T-cell (primary cell): Measurements from ENCODE around the gene RTN1. TPM values are rescaled to one million over a fixed set of nuclear protein-coding genes. Genes with fewer than 3 reads are reported as not detected.

ENCODE experiments used
- ATAC-seq, 4 experiments: fragments of 200-7000 bp in 3 of 4; fragments of 150-1000 bp in 1 of 4; cut with Tn5 transposase; replicated peaks in 1 of 4; 1 replicate in 3 of 4; 2 replicates in 1 of 4; pipeline ENCODE4 v1.10.0; 2021; ENCODE audit warnings: moderate library complexity in 3 of 4, mild to moderate bottlenecking in 2 of 4, moderate number of reproducible peaks in 1 of 4
- CTCF ChIA-PET, 2 donors: fragments of 300-600 bp; sonication (Branson Sonifier 250); formaldehyde crosslinking; loops; one replicate each; lab custom pipeline; 2022; ENCODE audit warnings: antibody characterized with exemption in 2 of 2; lab: Charles Lee
- POLR2A ChIA-PET, 2 donors: fragments of 300-600 bp; sonication (Branson Sonifier 250); formaldehyde crosslinking; loops; one replicate each; lab custom pipeline; 2022; ENCODE audit warnings: antibody characterized with exemption in 2 of 2; lab: Charles Lee
- DNase-seq, 35 experiments: peaks; one replicate each; pipeline versions ENCODE4 v3.0.0 to v3.0.0-alpha.2; 2013 to 2023
- H3K27ac ChIP-seq: one replicate; pipeline ENCODE4 v1.5.1; 2013; ENCODE audit warnings: low read length
- H3K27me3 ChIP-seq, 2 experiments: replicated peaks in 1 of 2; 1 replicate in 1 of 2; 2 replicates in 1 of 2; pipeline versions ENCODE4 v1.6.1 to v1.7.0; 2013; ENCODE audit warnings: low read length in 1 of 2, mixed read lengths in 1 of 2; ENCODE audit not compliant: control insufficient read depth in 2 of 2, insufficient read depth in 2 of 2; ENCODE audit errors: extremely low read depth in 1 of 2
- H3K36me3 ChIP-seq, 2 donors: 1 replicate in 1 of 2; 2 replicates in 1 of 2; pipeline versions ENCODE4 v1.6.1 to v1.7.0; 2013; ENCODE audit warnings: low read length in 1 of 2; ENCODE audit not compliant: control insufficient read depth in 2 of 2, insufficient read depth in 1 of 2; ENCODE audit errors: extremely low read depth in 1 of 2
- H3K4me1 ChIP-seq, 2 experiments: 1 replicate in 1 of 2; 2 replicates in 1 of 2; pipeline versions ENCODE4 v1.6.1 to v1.7.0; 2013; ENCODE audit warnings: low read length in 2 of 2, mixed read lengths in 1 of 2; ENCODE audit not compliant: insufficient read depth in 2 of 2, control insufficient read depth in 1 of 2; ENCODE audit errors: extremely low read depth in 1 of 2
- H3K4me3 ChIP-seq, 2 donors: 1 replicate in 1 of 2; 2 replicates in 1 of 2; pipeline versions ENCODE4 v1.5.1 to v1.7.0; 2013; ENCODE audit warnings: mild to moderate bottlenecking in 2 of 2, low read length in 1 of 2, moderate library complexity in 1 of 2; ENCODE audit not compliant: control insufficient read depth in 1 of 2; ENCODE audit errors: extremely low read depth in 1 of 2
- H3K9me3 ChIP-seq: 2 replicates; pipeline ENCODE4 v1.7.0; 2013
- H3K27ac Mint-ChIP-seq, 2 donors: one replicate each; pipeline ENCODE4 v1.8.0; 2020 to 2021; ENCODE audit warnings: mild to moderate bottlenecking in 2 of 2, mixed read lengths in 2 of 2
- H3K27me3 Mint-ChIP-seq, 2 donors: one replicate each; pipeline ENCODE4 v1.8.0; 2021 to 2022; ENCODE audit warnings: mixed read lengths in 2 of 2
- H3K36me3 Mint-ChIP-seq: one replicate; pipeline ENCODE4 v1.8.0; 2021; ENCODE audit warnings: mixed read lengths
- H3K4me1 Mint-ChIP-seq, 3 donors: one replicate each; pipeline ENCODE4 v1.8.0; 2020 to 2022; ENCODE audit warnings: mixed read lengths in 3 of 3, mild to moderate bottlenecking in 1 of 3
- H3K4me3 Mint-ChIP-seq, 3 donors: one replicate each; pipeline ENCODE4 v1.8.0; 2020 to 2022; ENCODE audit warnings: mild to moderate bottlenecking in 3 of 3, mixed read lengths in 3 of 3, moderate library complexity in 3 of 3
- H3K9me3 Mint-ChIP-seq, 3 donors: one replicate each; pipeline ENCODE4 v1.8.0; 2020 to 2022; ENCODE audit warnings: mixed read lengths in 3 of 3
- WGBS: methylation state at CpG from one replicate; pipeline ENCODE4 v1.1.5; 2013; ENCODE audit warnings: missing lambda C conversion rate; ENCODE audit not compliant: insufficient coverage; 5-methylcytosine and 5-hydroxymethylcytosine counted together
- total RNA-seq, 35 experiments: library from RNA in 6 of 35; stranded (reverse) in 6 of 35; fragments of 120-200 nt in 1 of 35; gene quantifications; one replicate each; pipeline versions ENCODE4 v1.2.1 to v1.2.4 and lab custom pipeline; 2013 to 2026

The RTN1 gene
- total RNA-seq, 5 donors from 2014 or later (not counting 1 experiment from before 2014, with no cell fraction given) = 0.25 TPM; not detected in 4

DNA sequence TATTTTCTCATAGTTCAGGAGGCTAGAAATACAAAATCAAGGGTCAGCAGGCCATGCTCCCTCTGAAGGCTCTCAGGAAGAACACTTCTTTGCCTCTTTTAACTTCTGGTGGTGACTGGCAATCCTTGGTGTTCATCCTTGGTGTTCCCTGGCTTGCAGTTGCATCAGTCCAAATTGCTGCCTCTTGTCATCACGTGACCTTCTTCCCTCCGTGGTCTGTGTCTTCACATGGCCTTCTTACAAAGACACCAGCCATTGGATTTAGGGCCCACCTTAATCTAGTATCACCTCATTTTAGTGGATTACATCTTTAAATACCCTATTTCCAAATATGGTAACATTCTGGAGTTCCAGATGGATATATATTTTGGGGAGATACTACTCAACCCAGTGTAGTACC, 41.9 kb upstream of the RTN1 start:
- H3K27me3 Mint-ChIP-seq = peaks cover 24 to 33% of the 10 kb centered on the region in 2 donors
- Histone ChIP-seq H3K4me3 (no peak overlapping the region), H3K9me3 (no peaks in the 10 kb centered on the region), H3K27me3 (no peaks in the 10 kb centered on the region), H3K27ac (no peak overlapping the region), H3K36me3 (no peaks in the 10 kb centered on the region), H3K4me1 (no peaks in the 10 kb centered on the region)
- ATAC-seq (no peak), DNase-seq (no peak)
- H3K27ac Mint-ChIP-seq = no peak overlapping the region
- WGBS = 75% methylated on average over 2 of the region's 2 CpGs
- ChIA-PET CTCF (no interaction called here), POLR2A (no interaction called here)
- H3K4me1 Mint-ChIP-seq = no peaks in the 10 kb centered on the region
- H3K36me3 Mint-ChIP-seq = no peaks in the 10 kb centered on the region
- no peaks in the 10 kb centered on the region for H3K9me3 Mint-ChIP-seq
- H3K4me3 Mint-ChIP-seq = no peak overlapping the region

- no peaks in the 10 kb centered on the region for H3K4me1 ChIP-seq
- no peak overlapping the region for H3K4me3 ChIP-seq
- Mint-ChIP-seq H3K27me3 (peaks cover 0 to 12% of the 10 kb centered on the region in 2 donors), H3K4me3 (no peak overlapping the region), H3K4me1 (no peaks in the 10 kb centered on the region), H3K27ac (no peak overlapping the region), H3K9me3 (no peaks in the 10 kb centered on the region), H3K36me3 (no peaks in the 10 kb centered on the region)
- no peak overlapping the region for H3K27ac ChIP-seq
- H3K27me3 ChIP-seq = no peaks in the 10 kb centered on the region
- no peaks in the 10 kb centered on the region for H3K36me3 ChIP-seq
- no peak for ATAC-seq
- ChIA-PET POLR2A (interaction anchor here in 1 of 2 donors (0.5 kb wide), 1 partner anchor 316 kb away, joined by 5 read pairs; no protein-coding TSS in a partner anchor), CTCF (no interaction called here)
- DNase-seq = no peak
- H3K9me3 ChIP-seq = no peaks in the 10 kb centered on the region
- WGBS = 56% methylated on average over 2 of the region's 2 CpGs
Observed at GRCh38 chr14:59905188-59905587, 34.6 kb upstream of the RTN1 start.

DNA sequence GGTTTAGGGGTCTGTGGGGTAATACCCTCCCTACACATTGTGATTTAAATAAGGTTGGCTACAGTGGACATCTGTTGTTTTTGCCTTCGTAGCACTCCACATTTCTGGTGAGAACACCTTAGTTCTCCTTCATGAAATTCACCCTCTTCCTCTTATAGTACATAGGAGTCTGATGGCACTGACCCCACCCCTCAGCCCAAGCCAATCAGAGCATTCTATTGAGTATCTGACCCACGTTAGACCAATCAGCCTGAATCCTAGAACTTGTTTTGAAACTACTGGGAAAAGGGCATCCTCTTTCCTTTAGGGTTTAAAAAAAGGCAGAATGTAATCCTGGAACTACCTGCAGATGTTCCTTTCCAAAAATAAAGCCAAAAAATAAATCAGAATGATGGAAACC, 33.6 kb upstream of the RTN1 start:
- no peaks in the 10 kb centered on the region for H3K27me3 ChIP-seq
- no peak overlapping the region for H3K27ac ChIP-seq
- no CpG with 5 or more reads among the region's 2 CpGs for WGBS
- ATAC-seq = no peak
- Mint-ChIP-seq H3K27me3 (peaks cover 6 to 14% of the 10 kb centered on the region in 2 donors), H3K36me3 (no peaks in the 10 kb centered on the region), H3K9me3 (no peaks in the 10 kb centered on the region), H3K4me3 (no peak overlapping the region), H3K4me1 (no peaks in the 10 kb centered on the region), H3K27ac (no peak overlapping the region)
- no peak for DNase-seq
- POLR2A ChIA-PET = no interaction called here
- no peaks in the 10 kb centered on the region for H3K9me3 ChIP-seq
- H3K4me1 ChIP-seq = no peaks in the 10 kb centered on the region
- H3K36me3 ChIP-seq = no peaks in the 10 kb centered on the region
- CTCF ChIA-PET = no interaction called here
- H3K4me3 ChIP-seq = no peak overlapping the region

DNA sequence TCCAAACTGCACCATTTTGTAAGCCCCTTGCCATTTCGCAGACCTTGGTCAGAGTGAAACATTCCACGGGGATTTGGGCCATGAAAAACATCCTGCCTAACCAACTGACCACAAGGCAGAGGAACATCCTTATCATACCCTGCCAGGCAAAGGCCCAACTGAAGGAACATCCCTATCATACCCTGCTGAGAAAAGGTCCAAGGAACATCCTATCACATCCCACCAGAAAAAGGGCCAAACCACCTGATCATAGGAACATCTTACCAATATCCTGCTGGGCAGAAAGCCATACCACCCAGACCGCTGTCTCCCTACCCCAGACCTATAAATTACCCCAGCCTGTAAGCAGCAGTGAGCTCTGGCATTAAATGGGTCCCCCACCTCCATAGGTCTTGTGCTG, 30.0 kb upstream of the RTN1 start:
- H3K27me3 ChIP-seq = no peaks in the 10 kb centered on the region
- no CpG with 5 or more reads among the region's 3 CpGs for WGBS
- no peak overlapping the region for H3K27ac ChIP-seq
- Mint-ChIP-seq H3K36me3 (no peaks in the 10 kb centered on the region), H3K4me1 (no peaks in the 10 kb centered on the region), H3K9me3 (no peaks in the 10 kb centered on the region), H3K4me3 (no peak overlapping the region), H3K27ac (no peak overlapping the region), H3K27me3 (peaks cover 19 to 22% of the 10 kb centered on the region in 2 donors)
- H3K4me3 ChIP-seq = no peak overlapping the region
- no peaks in the 10 kb centered on the region for H3K36me3 ChIP-seq
- ChIA-PET POLR2A (no interaction called here), CTCF (no interaction called here)
- no peak for ATAC-seq
- no peak for DNase-seq
- no peaks in the 10 kb centered on the region for H3K4me1 ChIP-seq
- no peaks in the 10 kb centered on the region for H3K9me3 ChIP-seq

GRCh38 chr14:59897757-59898383, 27.3 kb upstream of the RTN1 start:
- Histone ChIP-seq H3K4me1 (no peaks in the 10 kb centered on the region), H3K36me3 (no peaks in the 10 kb centered on the region), H3K27me3 (no peaks in the 10 kb centered on the region), H3K4me3 (no peak overlapping the region), H3K27ac (no peak overlapping the region), H3K9me3 (no peaks in the 10 kb centered on the region)
- Mint-ChIP-seq H3K4me3 (no peak overlapping the region), H3K36me3 (no peaks in the 10 kb centered on the region), H3K27me3 (peaks cover 21 to 33% of the 10 kb centered on the region in 2 donors), H3K9me3 (peaks cover 0 to 6% (median 0%) of the 10 kb centered on the region in 3 donors), H3K4me1 (no peaks in the 10 kb centered on the region), H3K27ac (no peak overlapping the region)
- ChIA-PET POLR2A (no interaction called here), CTCF (interaction anchor here (0.5 to 1.1 kb wide), 2 partner anchors 265 to 1348 kb away, joined by 3 to 4 read pairs; no protein-coding TSS in a partner anchor)
- WGBS = 43% methylated on average over 1 of the region's 8 CpGs
- DNase-seq (no peak), ATAC-seq (no peak)

DNA sequence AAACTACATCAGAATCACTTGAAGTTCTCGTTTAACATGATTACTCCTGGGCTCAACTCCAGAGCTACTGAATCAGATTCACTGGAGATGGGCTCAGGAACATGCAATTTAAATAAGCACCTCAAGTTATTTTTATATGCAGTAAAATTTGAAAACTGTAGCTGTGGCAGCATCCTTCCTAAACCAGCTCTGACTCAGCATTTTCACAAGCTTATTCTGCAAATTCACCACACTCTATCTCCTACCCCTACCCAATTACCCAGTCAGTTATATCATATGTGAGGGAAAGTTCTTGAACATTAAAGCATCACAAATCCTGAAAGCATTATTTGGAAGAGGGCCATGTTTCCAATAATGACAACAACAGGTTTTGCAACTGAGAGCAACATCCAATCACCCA, 25.1 kb upstream of the RTN1 start:
- DNase-seq = no peak
- Mint-ChIP-seq H3K4me3 (no peak overlapping the region), H3K9me3 (peaks cover 0 to 6% (median 0%) of the 10 kb centered on the region in 3 donors), H3K36me3 (no peaks in the 10 kb centered on the region), H3K27me3 (peaks cover 21 to 34% of the 10 kb centered on the region in 2 donors), H3K4me1 (no peaks in the 10 kb centered on the region), H3K27ac (no peak overlapping the region)
- ATAC-seq = no peak
- H3K27me3 ChIP-seq = no peaks in the 10 kb centered on the region
- WGBS = no CpG with 5 or more reads among the region's 1 CpG
- no peaks in the 10 kb centered on the region for H3K36me3 ChIP-seq
- no peak overlapping the region for H3K4me3 ChIP-seq
- ChIA-PET POLR2A (no interaction called here), CTCF (interaction anchor here in 1 of 2 donors (1.0 kb wide), 1 partner anchor 47 kb away, joined by 3 read pairs; no protein-coding TSS in a partner anchor)
- H3K4me1 ChIP-seq = no peaks in the 10 kb centered on the region
- H3K27ac ChIP-seq = no peak overlapping the region
- no peaks in the 10 kb centered on the region for H3K9me3 ChIP-seq
